HG02763 (cell line): Measurements from ENCODE around the gene CILP2.

ENCODE experiments used
- ATAC-seq: cut with Tn5 transposase; IDR thresholded peaks from one replicate; pipeline ENCODE4 v1.9.1; 2021; ENCODE audit warnings: mild to moderate bottlenecking, moderate library complexity; ENCODE audit not compliant: unreplicated experiment

CILP2 gene

GRCh38 chr19:19544257-19544953 is 6.3 kb downstream of the CILP2 start:
- no peak for ATAC-seq

DNA sequence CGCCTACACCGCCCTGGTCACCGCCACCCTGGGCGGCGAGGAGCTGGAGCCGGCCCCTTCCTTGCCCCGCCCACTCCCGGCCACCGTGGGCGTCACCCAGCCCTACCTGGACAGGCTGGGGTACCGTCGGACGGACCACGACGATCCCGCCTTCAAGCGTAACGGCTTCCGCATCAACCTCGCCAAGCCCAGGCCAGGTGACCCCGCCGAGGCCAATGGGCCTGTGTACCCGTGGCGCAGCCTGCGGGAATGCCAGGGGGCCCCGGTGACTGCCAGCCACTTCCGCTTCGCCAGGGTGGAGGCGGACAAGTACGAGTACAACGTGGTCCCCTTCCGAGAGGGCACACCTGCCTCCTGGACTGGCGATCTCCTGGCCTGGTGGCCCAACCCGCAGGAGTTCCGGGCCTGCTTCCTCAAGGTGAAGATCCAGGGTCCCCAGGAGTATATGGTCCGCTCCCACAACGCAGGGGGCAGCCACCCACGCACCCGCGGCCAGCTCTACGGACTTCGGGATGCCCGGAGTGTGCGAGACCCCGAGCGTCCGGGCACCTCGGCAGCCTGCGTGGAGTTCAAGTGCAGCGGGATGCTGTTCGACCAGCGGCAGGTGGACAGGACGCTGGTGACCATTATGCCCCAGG is 7.0 kb downstream of the CILP2 start:
- ATAC-seq: no peak

DNA sequence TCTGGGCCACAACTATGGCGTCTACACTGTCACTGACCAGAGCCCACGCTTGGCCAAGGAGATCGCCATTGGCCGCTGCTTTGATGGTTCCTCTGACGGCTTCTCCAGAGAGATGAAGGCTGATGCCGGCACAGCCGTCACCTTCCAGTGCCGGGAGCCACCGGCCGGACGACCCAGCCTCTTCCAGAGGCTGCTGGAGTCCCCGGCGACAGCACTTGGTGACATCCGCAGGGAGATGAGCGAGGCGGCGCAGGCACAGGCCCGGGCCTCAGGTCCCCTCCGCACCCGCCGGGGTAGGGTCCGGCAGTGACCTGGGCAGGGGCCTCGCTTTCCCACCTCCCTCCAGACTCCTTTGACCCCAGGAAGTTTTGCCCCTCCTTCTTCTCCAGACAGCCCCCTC is 7.6 kb downstream of the CILP2 start:
- no peak for ATAC-seq

DNA sequence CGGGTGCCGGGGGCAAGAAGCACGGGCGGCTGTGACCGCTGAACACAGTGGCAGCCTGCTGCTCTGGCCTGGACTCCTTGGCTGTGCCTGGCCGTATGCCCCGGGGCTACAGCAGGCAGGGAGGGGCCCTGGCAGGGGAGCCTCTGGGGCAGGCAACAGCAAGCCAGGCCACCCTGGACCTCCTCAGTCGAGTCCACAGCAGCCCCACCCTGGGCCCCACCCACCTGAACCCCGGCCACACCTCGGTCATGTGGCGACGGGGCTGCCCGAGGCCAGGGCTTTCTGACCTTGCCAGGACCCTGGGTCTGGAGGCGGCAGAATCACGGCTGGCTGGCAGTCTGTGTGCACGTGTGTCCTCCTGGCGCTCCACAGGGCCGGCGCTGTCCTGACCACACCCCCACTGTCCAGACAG is 8.7 kb downstream of the CILP2 start:
- no peak for ATAC-seq

DNA sequence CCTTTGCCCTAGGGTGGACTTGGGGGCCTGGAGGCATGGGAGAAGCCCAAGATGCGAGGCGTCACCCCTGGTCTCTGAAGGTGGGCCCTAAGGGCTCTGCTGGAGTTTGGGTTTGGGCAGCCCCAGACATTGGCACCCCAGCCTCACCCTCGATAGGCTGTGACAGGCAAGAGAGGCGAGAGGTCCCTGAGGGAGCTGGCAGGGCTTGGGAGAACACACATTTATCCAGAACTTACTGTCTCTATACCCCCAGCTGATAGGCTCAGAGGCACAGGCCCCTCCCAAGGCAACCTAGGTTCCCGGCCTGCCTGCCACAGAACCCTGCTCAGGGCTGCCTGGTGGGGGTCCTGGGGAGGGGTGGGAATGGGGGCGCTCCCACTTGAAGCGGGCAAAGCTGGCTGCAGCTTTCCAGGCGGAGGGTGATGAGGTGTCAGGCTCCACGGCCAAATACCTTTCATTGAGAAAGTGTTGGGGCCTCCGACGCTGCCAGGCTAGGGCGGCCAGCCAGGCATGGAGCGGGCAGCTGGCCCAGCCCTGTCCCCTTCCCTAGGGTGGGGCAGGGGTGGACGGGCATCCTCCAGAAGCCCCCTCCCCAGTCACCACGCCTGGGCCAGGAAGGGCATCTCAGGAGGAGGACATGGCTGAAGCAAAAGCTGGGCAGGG is 9.7 kb downstream of the CILP2 start:
- ATAC-seq: no peak

DNA sequence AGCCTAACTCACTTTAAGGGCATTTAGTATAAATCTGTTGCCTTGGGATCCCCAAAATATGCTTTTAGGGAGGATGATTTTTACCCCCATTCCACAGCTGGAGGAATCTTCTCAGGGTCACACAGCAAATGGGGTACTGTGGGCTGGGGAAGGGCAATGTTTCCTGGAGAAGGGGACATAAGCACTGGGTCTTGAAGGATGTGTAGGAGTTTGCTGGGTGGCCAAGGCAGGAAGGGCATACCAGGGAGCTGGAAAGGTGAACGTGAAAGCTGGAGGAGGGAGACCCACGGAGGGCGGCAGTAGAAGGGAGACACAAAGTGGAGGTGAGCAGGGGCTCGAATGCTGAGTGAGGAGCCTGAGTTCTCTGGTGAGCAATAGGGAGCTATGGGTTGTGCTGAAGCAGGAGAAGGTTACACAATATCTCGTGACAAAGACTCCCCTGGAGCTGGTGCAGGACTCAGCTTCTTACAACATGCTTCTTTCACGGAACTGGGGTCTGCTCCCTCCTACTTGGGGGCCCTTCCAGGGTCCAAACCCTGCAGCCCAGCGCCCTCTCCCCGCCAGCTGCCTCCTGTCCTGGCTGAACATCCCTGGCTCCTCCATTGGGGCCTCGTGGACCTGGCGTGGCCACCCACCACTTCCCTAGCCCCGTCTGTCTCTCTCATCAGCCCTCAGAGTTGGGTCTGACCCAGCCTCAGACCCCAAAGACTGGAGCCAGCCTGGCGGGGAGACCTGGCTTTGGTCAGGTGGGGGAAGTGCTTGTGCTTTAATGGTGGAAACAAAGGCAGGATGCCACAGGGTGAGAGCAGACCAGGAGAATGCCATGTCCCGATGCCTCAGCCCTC is 11.1 kb downstream of the CILP2 start:
- no peak for ATAC-seq

- ATAC-seq: no peak
Observed at GRCh38 chr19:19549804-19550464, 11.9 kb downstream of the CILP2 start.

- no peak for ATAC-seq
Observed at GRCh38 chr19:19550485-19550929, 12.4 kb downstream of the CILP2 start.

GRCh38 chr19:19550972-19551852 is 13.1 kb downstream of the CILP2 start:
- ATAC-seq: no peak

DNA sequence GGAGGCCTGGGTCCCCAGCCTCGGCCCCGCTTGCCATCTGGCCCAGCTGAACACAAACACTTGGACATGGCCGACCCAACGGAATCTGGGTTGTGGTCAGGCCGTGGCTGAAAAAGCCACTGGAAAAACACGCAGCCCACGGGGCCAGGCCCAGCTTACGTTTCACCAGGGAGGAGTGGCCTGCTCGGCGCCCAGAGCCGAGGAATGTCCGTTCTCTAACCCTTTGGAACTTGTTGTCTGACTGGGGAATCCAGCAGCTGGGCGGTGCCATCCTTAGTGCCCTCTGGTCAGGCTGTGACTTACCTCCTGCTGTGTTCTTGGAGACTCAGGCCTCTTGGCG is 13.8 kb downstream of the CILP2 start:
- no peak for ATAC-seq

GRCh38 chr19:19552798-19553197 is 14.7 kb downstream of the CILP2 start:
- ATAC-seq: no peak

- no peak for ATAC-seq
Observed at GRCh38 chr19:19553670-19554069, 15.6 kb downstream of the CILP2 start.

DNA sequence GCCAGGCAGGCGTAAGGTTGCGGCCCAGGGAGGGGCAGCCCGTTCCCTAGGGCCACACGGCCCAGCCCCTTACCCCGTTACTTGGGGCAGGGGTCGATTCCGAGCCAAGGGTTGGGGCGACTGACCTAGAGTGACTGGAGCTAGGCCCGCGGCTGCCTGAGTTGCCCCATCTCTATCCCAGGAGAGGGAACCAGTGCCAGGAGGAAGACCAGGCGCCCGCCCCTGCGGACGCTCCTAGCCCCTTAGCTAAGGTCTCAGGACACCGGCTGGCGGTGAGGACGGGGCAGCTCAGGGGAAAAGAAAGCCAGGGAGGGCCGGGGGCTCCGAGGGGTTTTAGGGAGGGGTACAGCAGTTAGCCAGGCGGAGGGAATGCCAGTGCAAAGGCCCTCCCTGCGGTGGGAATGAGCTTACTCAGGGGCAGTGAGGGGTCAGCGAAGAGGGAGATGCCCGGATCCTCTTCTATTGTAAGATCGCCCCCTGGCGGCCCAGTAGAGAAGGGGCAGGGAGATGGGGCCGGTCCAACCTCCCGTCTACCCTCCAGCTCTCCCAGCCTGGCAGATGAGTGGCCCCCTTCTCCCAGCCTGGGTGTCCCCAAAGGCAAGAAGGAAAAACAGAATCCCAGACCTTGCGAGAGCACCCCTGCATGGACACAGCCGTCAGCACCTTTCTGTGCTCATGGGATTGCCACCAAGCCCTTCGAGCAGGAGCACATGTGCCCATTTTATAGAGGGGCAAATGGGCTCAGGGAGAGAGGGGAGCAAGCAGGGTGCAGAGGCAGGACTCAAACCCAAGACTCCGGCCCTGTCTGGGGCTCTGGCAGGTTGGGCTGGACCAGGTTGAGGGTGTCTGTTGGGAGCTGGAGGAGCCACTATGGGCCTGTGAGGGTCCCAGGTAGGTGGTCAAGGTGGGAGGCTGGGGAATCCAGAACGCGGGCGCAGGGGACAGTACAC is 16.3 kb downstream of the CILP2 start:
- ATAC-seq: no peak

- no peak for ATAC-seq
Observed at GRCh38 chr19:19558055-19558454, 20.0 kb downstream of the CILP2 start.

GRCh38 chr19:19558636-19559035 is 20.6 kb downstream of the CILP2 start:
- ATAC-seq: no peak

- no peak for ATAC-seq
Observed at GRCh38 chr19:19559931-19560330, 21.9 kb downstream of the CILP2 start.

DNA sequence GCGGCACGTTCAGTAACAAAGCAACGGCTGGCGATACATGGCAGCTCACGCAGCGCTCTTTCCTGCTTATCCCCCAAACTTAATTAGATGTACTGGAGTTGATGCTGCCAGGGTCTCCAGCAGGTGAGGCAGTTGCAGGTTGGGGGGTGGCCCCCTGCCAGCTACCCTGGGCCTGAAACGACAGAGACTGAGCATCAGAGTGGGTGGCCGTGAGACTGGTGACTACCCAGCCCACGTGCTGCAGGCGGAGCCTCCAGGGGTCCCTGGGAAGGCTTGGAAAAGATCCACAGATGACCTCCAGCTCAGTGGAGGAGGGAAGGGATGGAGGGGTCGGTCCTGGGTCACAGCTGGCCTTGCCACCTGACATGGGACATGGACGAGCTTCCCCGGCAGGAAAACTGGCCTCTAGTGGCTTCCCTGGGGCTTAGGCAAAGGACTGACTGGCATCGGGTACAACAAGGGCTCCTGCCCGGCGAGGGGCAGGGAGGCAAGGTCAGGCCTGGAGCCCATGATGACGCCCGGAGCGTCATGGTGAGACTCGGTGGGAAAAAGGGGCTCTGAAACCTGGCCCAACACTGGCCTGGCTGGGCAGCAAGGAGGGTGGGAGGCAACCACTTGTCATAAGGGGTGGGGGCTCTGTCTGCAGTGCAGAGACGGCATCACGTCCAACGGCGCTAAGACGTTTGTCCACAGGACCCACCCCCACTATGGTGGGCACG is 24.0 kb downstream of the CILP2 start:
- no peak for ATAC-seq
